Measurements from ENCODE around the gene MIPOL1. TPM values are rescaled to one million over a fixed set of nuclear protein-coding genes. Genes with fewer than 3 reads are reported as not detected.

MIPOL1 gene
- total RNA-seq, 1 donor from 2014 or later: not detected

Other genes starting within 250 kb of the MIPOL1 start
- not detected in 2 replicates for gene SLC25A21, start 25.3 kb upstream of the MIPOL1 start, total RNA-seq

All from activated T-helper 2 cell treated with anti-CD3 and anti-CD28 coated beads, Interferon-gamma antibody, Interleukin-2, Interleukin-4, amounts not matched to agents 10 μg/mL and 5 μg/mL and 100 μg/mL, durations not matched to agents 14 hours and 24 hours and 36 hours (primary cell).